ENCODE data around the gene MTMR10.

DNA sequence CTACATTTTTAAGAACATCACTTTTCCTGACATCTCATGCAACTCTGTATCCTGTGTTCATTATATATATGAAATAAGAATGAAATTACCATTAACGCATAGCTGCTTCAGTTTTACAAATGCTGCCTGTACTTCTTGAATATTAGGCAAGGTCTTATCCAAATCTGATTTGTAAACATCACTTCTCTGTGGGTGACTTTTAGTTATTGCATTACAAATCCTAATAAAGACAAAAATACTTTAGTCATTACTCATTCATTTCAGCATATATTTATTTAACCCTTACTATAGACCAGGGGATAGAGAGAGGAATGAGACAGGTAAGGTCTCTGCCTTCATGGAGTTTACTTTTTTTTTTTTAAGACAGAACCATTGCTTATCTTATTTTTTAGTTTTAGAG is 36.8 kb downstream of the MTMR10 start:
- TF ChIP-seq, protein P1, sequence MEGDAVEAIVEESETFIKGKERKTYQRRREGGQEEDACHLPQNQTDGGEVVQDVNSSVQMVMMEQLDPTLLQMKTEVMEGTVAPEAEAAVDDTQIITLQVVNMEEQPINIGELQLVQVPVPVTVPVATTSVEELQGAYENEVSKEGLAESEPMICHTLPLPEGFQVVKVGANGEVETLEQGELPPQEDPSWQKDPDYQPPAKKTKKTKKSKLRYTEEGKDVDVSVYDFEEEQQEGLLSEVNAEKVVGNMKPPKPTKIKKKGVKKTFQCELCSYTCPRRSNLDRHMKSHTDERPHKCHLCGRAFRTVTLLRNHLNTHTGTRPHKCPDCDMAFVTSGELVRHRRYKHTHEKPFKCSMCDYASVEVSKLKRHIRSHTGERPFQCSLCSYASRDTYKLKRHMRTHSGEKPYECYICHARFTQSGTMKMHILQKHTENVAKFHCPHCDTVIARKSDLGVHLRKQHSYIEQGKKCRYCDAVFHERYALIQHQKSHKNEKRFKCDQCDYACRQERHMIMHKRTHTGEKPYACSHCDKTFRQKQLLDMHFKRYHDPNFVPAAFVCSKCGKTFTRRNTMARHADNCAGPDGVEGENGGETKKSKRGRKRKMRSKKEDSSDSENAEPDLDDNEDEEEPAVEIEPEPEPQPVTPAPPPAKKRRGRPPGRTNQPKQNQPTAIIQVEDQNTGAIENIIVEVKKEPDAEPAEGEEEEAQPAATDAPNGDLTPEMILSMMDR (IDR thresholded peaks at IDR 0.05): no peak
- no peak for TF ChIP-seq POLR2A (IDR thresholded peaks at IDR 0.05)
